ENCODE results near the gene MTHFD2L.
"Not testable (repeated sequence)": the region's sequence is repeated elsewhere in the genome, so short reads cannot be mapped to it uniquely, and the experiment has no call there.

MTHFD2L gene

GRCh38 chr4:74190919-74191397 lies 33.0 kb downstream of the MTHFD2L start:
- DNase-seq, result no peak

- DNase-seq, result no peak
Measured at GRCh38 chr4:74197080-74197479, 39.2 kb downstream of the MTHFD2L start.

- DNase-seq, result no peak
Measured at GRCh38 chr4:74202062-74202586, 44.2 kb downstream of the MTHFD2L start.

DNA sequence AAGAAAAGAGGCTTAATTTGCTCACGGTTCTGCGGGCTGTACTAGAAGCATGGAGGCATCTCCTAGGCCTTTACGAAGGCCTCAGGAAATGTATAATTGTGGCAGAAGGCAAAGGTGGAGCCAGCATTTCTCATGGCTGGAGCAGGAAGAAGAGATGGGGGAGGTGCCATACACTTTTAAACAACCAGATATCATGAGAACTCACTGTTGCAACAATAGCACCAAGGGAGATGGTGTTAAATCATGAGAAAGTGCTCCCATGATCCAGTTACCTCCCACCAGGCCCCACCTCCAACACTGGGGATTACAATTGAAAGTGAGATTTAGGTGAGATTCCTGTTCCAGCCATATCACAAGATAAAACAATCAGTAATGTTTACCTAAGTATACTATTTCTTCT lies 45.5 kb downstream of the MTHFD2L start:
- no peak for DNase-seq

DNA sequence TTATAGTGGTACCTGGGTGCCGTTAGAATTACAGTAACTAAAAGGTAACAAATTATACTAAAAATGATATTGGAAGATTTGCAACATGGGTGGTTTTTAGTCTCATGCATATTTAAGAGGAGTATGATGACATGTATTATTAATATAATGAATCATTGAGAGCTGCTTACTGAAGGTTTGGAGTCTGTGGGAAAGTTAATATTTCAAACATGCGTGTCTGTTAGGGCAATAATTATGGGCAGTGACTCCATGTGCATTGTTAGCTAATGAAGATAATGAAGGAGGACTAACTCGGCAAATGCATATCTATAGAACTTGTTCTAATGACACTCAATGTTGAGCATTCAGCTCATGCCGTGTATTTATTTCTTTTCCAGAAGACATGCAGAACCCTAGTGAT lies 47.1 kb downstream of the MTHFD2L start:
- no peak for DNase-seq

- DNase-seq, result no peak
Measured at GRCh38 chr4:74205559-74205958, 47.6 kb downstream of the MTHFD2L start.

- DNase-seq, result no peak
Measured at GRCh38 chr4:74206088-74206825, 48.3 kb downstream of the MTHFD2L start.

DNA sequence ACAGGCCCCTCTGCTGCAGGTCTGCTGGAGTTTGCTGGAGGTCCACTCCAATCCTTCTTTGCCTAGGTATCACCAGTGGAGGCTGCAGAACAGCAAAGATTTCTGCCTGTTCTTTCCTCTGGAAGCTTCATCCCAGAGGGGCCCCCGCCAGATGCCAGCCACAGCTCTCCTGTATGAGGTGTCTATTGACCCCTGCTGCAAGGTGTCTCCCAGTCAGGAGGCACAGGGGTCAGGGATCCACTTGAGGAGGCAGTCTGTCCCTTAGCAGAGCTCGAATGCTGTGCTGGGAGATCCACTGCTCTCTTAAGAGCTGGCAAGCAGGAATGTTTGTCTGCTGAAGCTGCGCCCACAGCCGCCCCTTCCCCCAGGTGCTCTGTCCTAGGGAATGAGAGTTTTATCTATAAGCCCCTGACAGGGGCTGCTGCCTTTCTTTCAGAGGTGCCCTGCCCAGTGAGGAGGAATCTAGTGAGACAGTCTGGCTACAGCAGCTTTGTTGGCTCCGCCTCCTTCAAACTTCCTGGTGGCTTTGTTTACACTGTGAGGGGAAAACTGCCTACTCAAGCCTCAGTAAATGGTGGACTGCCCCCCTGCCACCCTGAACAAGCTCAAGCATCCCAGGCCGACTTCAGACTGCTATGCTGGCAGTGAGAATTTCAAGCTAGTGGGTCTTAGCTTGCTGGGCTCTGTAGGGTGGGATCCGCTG lies 56.7 kb downstream of the MTHFD2L start:
- not testable (repeated sequence) for DNase-seq

GRCh38 chr4:74215236-74215635 lies 57.3 kb downstream of the MTHFD2L start:
- DNase-seq, result not testable (repeated sequence)

DNA sequence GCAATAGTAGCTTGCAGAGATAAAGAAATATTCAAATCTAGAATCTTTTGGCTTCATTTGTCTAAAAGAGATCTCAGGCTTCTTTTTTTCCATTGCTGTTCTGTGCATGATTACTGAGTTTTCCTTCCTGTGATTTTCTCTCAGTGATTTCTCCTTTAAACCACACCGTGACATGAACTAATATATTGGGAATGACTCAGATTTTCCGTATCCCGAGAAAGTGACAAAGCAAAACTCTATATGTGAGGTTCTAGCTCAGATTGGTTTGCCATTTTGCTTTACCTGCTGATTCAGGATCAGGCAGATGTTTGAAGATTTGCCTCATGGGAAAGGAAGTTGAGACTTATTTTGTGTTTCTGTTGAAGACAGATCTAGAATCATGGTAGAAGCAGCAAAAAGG lies 59.4 kb downstream of the MTHFD2L start:
- no peak for DNase-seq

- DNase-seq, result no peak
Measured at GRCh38 chr4:74218201-74218600, 60.3 kb downstream of the MTHFD2L start.

DNA sequence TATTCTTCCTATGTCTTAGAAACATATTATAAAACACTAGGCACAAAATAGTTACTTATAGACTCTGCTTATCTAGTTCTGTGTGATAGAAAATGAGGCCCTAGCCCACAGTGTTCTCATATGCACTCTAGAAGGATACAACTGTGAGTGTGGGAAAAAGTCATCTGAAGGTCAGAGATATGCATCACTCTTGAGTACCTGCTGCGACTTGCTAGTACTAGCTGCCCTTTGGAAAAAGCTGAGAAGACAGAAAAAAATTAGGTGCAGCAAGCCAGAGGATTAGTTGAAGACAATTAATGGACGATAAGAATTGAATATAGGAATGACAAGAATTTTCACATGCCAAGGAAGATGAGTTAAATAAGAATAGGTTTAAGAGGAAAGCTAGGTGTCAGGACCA lies 61.3 kb downstream of the MTHFD2L start:
- no peak for DNase-seq

DNA sequence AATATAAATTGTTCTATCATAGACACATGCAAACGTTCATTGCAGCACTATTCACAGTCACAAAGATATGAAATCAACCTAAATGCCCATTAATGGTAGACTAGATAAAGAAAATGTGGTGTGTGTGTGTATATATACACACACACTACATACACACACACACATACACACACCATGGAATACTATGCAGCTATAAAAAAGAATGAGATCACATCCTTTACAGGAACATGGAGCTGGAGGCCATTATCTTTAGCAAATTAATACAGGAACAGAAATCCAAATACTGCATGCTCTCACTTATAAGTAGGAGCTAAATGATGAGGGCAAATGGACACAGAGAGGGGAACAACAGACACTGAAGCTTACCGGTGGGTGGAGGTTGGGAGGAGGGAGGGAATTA lies 65.2 kb downstream of the MTHFD2L start:
- DNase-seq, result no peak

GRCh38 chr4:74223801-74224200 lies 65.9 kb downstream of the MTHFD2L start:
- no peak for DNase-seq

DNA sequence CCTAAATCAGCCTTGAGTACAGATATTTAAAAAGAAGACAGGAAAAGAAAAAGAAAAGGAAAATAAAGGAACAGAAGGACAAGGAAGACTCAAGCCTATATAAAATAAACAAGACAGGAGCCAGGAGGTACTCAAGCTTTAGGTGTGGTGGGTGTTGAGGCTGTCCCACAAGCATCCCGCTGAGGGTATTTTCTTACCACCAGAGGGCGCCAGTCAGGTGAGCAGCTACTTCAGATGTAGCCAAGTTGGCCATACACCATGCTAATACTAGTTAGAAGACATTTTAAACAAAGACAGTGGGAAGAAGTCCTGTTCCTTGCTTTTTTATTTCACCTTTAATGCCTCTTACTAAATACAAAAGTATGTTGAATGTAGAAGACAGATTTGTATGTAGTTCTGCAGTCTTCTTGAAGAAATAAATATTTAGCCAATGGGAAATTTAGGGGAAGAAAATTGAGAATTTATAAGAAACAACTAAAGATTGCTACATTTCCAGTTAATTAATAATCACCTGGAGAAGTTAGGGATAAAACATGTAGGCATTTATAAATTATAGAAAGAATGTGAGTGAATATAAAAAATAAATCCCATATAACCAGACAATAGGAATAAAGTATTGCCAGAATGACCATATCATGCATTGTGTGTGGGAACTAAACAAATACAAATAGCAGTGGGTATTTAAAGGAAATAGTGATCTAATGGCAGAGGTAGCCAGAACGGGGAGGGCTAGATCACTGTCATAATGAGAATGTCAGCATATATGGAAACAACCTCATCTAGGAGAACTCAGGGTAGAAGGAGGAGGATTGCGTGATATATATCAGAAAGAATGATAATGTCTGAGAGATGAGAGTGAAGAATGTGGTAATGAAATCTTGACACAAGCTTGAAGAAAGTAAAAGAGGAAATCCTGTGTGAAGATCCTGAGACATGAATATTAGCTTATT lies 71.0 kb downstream of the MTHFD2L start:
- peak; percentile 23 for DNase-seq

DNA sequence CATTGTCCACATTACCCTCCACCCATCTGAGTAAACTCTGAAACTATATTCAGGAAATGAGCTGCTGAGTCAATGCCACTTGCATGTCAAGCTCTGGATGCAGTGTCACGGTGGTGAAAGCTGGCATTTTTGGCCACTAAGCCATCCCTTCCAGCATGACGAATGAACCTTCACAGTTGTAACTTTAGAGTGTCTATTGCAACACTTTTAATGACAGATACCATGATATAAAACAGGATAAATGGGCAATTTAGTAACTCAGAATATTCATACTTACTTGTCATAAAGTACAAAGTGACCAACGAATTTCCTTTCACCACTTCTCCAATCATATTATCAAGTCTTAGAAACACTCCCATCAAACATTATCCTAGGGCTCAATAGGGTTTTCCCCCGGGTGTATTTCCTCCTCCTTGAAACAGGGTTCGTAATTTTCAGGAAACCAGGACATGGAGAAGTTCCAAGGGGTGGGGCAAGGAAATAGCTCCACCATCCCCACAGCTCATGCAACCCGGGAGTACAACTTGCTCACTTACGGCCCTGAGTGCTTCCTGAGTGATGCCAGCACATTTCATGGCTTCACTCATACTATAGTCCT lies 73.1 kb downstream of the MTHFD2L start:
- DNase-seq, result no peak

- no peak for DNase-seq
Measured at GRCh38 chr4:74235135-74235534, 77.2 kb downstream of the MTHFD2L start.

- DNase-seq, result no peak
Measured at GRCh38 chr4:74237425-74237966, 79.6 kb downstream of the MTHFD2L start.

DNA sequence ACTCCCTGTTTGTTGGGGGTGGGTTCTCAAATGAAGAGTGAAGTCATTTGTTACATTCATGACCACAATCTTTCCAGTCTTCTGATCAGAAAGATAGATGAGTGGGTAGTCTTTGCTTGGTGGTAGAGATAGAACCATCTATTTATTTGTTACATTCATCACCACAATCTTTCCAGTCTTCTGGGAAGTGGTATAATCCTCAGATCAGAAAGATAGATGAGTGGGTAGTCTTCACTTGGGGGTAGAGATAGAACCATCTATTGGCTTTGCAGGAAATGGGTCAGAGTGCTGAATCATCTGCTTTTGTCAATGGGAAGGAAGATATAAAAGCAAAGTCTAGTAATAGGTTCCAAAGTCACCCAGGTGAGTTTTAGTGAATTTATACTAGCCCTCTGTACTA lies 86.1 kb downstream of the MTHFD2L start:
- no peak for DNase-seq

DNA sequence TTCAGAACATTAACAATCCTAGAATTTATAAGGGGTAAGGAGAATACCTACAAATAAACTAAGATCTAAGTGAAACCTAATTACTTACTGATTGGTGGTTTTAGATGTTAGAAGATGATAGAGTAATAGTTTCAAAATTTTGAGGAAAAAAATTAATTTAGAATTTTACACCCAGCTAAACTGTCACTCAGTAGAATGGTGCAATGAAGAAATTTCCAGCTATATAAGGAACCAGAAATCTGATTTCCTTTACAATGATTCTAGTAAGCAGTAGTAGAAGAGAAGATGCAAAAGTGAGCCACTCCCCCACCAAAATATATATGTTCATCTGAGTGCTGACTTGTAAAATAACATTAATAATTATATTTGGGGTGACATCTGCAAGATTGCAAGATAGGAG lies 95.0 kb downstream of the MTHFD2L start:
- DNase-seq, result no peak

- DNase-seq, result no peak
Measured at GRCh38 chr4:74254386-74254785, 96.5 kb downstream of the MTHFD2L start.

DNA sequence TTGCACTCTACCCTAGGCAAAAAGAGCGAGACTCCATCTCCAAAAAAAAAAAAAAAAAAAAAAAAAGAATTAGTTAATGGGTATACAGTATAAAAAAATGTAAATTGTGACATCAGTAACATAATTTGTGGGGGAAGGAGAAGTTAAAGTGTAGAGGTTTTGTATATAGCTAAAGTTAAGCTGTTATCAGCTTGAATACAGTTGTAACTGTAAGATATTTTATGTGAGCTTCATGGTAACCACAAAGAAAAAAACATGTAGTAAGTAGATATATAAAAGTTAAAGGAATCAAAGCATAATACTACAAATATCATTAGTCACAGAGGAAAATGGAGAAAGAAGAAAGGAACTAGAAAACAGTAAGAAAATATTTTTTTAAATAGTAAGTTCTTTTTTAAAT lies 97.2 kb downstream of the MTHFD2L start:
- no peak for DNase-seq

Measured in NCI-H1694 treated with DMSO at 0.1 percent for 48 hours (cell line).